NK-92 treated with Interleukin-12 subunit alpha and Interleukin-12 subunit beta, amount 100 ng/mL, for 24 hours (cell line): ENCODE results near the gene INO80B.
"Not testable (repeated sequence)": the region's sequence is repeated elsewhere in the genome, so short reads cannot be mapped to it uniquely, and the experiment has no call there.

Experiments
- DNase-seq: peaks from one replicate; lab custom pipeline; 2025; lab: John Stamatoyannopoulos, UW

The INO80B gene

DNA sequence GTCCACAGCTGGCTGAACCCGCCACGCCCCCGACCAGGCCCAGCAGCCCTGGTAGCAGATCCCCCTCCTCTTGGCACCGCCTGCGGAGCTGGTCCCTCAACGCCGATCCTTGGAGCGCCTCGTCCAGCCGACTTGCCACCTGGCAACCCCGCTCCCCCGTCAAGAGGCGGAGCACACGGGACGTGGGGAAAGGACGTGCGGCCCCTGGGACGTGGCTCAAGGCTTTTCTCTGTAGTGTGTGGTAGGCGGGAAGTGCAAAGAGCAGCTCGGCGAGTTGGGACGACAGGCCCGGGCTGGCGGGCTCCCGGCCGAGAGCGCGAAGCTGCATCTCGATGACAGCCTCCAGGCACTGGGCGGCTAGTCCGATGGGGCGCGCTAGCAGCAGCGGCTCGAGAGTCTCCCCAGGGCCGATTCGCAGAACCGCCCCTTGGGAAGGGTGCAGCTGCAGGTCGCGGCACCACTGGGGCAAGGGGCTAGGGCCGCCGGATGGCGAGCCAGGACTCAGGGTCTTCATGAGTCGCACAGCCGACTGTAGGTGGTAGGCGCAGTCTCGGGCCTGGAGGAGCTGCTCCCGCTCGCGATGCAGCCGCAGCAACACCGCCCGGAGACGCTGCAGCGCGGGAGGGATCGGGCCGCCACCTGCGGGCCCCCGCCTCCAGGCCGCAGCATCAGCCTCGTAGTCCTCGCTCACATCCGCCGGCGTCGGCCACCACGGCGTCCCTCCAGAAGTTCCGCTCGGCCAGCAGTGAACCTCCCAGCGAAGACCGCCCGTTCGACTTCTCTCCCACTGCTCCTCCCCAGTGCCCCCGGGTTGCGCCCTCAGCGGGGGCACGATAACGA is 27.3 kb downstream of the INO80B start:
- peak; percentile 74 for DNase-seq

DNA sequence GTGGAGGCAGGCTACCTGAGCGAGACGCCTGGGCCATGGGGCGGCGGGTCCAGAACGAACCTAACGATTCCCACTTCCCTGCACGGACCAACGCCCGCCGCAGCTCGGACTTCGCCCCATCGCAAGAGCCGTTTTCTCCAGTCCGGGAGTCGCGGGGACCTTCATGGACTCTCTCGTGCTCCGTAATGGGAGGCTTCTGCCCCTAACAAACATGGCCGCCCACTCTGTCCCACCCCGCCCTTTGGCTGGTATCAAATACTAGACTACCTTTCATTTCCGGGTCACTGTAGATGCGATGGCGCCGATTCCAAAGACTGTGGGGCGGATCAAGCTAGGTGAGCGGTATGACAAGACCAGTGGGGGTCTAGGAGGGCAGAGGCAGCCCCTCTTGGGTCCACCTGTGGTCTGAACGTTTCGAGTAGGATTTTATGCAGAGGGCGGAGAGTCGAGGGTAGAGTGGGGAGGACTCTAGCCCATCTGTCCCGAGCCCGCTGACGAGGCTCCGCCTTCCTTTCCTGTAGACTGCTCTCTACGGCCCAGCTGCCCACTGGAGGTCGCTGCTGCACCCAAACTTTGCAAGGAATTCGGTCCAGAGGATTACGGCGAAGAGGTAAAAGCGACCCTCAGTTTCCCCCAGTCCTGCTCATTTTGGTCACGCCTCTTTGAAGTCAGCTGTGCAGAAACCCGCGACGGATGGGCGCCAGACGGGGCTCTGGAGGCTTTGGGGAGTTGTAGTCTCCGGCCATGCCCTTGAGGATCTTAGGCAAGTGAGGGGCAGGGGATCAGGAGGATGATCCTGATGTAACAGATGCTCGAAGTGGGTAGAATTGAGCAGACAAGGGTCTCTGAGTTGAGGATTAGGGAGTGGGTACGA is 28.2 kb downstream of the INO80B start, which contains the start of the genes CCDC142 and TTC31:
Gene CCDC142 (minus strand): TSS at position 198 of the 874 bp plus-strand sequence. CDS start 161 bp downstream, at position 37.
Gene TTC31 (plus strand): TSS at position 281 of the 874 bp plus-strand sequence. CDS start 15 bp downstream, at position 296.
- peak; percentile 91 for DNase-seq

DNA sequence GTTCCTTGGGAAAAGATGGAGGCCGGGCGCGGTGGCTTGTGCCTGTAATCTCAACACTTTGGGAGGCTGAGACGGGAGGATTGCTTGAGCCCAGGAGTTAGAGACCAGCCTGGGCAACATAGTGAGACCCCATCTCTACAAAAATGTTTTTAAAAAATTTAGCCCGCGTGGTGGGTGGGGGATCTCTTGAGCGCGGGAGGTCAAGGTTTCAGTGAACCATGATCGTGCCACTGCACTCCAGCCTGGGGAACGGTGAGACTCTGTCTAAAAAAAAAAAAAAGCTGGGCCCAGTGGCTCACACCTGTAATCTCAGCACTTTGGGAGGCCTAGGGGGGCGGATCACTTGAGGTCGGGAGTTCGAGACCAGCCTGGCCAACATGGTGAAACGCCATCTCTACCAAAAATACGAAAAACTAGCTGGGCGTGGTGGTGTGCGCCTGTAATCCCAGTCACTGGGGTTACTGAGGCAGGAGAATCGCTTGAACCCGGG is 28.8 kb downstream of the INO80B start:
- DNase-seq: not testable (repeated sequence)

DNA sequence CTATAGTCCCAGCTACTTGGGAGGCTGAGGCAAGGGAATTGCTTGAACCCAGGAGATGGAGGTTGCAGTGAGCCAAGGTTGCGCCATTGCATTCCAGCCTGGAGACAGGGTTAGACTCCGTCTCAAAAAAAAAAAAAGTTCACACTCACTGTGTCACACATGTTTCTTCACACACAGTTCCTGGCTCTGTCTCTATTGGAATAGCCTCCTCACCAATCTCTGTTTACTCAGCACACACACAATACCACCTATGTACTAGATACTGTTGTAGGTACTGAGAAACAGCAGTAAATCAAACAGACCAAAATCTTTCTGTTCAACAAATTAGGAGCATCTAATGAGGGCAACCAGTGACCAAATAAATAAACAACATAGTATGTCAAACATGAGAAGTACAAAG is 31.3 kb downstream of the INO80B start:
- DNase-seq: no peak

DNA sequence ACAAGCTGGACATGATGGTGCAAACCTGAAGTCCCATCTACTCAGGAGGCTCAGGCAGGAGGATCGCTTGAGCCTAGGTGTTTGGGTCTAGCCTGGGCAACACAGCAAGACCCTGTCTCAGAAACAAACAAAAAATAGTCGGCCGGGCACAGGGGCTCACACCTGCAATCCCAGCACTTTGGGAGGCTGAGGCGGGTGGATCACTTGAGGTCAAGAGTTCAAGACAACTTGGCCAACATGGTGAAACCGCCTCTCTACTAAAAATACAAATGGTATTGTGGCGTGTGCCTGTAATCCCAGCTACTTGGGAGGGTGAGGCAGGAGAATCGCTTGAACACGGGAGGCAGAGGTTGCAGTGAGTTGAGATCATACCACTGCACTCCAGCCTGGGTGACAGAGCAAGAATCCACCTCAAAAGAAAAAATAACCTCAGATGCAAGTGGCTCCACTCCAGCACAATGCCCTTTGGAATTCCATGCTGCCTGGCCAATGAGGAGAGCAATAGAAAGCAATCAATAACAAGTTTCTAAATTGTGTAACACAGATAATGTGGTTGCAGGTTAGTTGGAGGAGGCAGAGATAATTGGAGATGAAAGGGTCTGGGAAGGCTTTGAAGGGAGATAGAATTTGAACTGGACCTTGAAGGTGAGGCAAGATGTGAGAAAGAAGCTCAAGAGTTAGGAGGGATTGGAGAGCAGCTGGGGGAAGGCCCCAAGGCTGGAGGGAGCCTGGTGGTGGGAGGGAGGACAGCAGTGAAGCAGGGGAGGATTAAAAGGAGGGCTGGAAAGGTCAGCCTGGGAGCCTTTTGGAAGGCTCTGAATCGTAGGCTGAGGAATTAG is 34.0 kb downstream of the INO80B start:
- DNase-seq: no peak

DNA sequence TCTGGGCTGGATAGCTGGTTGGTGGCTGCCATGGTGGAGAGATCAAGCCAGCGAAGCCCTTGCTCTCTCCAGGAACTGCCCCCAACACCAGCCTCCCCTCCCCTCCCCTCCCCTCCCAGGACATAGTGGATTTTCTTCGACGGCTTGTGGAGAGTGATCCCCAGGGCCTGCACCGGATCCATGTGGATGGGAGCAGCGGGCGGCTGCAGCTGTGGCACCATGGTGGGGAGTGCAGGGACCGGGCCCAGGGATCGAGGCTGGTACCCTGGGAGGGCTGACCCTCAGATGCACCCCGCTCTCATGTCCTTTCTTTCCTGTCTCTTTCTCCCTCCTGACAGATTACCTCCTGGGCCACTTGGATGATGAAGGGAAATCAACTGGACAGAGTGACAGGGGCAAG is 35.0 kb downstream of the INO80B start:
- DNase-seq: no peak

DNA sequence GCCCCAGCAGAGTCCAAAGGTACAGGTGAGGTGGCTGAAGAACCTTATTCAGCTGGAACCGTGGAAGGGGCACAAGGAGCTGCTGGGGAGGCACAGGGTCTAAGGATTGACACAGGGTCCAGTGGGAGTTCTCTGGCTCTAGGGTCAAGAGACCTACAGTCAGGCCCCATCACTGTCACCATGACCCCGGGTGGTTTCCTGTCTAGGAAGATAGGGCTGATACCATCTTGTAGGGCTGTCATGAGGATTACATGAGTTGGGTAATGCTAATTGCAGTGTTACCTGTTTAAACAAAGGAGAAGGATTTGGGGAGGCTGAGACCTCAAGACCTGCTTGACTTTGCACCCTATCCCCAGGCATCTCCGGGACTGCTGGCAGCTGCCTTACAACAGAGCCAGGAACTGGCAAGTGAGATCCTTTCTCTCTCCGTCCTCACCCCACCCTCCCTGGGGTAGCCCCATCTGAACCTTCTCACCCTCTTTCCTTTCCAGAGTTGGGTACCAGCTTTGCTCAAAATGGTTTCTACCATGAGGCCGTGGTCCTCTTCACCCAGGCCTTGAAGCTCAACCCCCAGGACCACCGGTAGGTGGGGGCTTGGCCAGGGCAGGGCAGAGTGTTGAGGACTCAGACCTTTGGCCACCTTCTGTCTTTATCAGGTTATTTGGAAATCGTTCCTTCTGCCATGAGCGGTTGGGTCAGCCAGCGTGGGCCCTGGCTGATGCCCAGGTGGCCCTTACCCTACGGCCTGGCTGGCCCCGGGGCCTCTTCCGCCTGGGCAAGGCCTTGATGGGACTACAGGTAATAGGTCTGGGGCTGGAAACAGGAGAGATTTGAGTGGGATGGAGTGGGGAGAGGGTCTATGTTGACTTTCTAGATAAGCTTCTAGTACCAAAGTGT is 37.0 kb downstream of the INO80B start:
- DNase-seq: no peak

DNA sequence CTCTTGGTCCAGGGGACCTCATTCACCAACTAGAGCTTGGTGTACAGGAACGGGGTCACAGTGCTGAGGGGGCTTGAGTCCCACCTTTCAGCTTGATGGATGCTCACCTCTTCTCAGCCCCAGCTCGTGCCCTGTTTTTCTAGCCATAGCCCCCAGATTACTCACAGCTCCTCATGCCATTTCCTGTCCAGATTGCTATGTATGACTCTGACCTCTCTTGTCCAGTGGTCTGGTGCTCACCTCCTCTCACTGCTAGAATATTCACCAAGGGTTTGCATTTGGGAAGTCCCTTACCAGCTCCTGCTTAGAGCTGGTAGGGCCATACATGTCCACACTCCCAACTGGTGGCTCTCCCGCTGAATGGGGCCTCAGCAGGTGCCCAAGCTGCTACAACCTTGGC is 38.7 kb downstream of the INO80B start:
- DNase-seq: no peak

DNA sequence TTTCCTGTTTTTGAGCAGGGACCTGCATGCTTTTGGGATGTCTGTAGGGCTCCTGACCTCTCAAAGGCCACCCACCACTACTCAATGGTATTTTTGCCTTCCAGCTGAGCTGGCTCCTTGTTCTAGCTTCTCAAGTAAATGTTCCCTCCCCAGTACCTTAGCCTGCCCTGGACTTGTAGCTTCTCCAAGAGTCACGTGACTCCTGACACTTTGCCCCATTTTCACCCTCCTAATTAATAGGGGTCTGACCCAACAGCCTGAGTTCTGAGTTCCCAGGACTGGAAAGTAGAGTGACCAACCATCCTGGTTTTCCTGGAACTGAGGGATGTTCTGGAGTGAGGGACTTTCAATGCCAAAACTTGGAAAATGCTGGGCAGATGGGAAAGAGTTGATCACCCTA is 40.6 kb downstream of the INO80B start:
- DNase-seq: no peak

DNA sequence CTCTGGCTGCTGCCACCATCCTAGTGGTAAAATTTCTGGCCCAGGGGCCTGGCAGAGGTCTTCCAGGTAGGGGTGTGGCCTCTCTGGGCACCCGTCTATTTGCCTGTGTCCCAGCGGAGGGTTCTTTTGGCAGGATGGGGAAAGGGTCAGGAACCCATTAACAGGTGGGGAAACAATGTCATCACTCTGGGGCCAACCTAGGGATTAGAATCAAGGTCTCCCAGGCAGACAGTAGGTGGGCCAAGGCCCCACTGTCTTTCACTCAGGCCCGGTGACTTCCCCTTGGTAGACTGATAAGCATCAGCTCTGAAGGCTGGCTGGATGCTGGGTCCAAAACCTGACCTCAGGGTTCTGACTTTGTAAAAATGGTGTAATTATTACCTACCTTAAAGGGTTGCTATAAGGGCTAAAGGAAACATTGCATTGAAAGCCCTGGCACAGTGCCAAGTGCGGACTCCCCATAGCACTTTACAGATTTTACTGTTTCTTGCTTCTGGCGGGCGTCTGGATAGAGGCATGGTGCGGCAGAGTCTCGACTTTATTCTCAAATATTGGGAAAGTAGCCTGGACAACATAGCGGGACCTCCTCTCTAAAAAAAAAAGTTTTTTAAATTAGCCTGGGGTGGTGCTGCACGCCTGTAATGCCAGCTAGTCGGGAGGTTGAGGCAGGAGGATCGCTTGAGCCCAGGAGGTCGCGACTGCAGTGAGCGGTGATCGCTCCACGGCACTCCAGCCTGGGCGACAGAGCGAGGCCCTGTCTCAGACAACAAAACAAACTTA is 42.3 kb downstream of the INO80B start:
- DNase-seq: no peak

DNA sequence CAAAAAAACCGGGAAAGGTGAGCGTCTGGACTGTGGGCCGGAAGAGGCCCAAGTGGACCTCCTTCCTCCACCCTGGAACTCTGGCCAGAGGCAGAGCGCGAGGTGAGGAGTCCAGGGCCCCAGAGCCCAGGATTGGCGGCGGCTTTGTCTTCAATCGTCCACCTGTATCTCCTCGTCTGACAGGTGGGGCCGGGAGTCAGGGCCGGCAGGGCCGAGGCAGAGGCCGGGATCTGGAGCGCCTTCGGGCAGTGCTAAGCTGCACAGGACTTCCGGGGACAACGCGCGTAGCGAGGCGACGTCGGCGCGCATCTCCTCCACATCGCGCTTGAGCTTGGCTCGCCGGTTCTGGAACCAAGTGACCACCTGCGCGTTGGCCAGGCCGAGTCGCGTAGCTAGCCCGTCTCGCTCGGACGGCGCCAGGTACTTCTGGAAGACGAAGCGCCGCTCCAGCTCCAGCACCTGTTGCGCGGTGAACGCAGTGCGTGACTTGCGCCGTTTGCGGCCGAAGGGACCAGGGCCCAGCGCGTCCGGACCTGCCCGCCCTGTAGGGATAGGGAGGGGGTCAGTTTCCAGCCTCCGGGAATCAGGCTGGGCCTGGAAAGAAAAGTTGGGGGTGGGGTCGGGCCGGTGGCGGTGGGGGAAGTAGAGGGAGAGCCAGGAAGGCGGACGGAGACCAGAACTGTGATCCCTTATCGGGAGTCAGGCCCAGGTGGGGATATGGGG is 43.1 kb downstream of the INO80B start:
- DNase-seq: no peak

DNA sequence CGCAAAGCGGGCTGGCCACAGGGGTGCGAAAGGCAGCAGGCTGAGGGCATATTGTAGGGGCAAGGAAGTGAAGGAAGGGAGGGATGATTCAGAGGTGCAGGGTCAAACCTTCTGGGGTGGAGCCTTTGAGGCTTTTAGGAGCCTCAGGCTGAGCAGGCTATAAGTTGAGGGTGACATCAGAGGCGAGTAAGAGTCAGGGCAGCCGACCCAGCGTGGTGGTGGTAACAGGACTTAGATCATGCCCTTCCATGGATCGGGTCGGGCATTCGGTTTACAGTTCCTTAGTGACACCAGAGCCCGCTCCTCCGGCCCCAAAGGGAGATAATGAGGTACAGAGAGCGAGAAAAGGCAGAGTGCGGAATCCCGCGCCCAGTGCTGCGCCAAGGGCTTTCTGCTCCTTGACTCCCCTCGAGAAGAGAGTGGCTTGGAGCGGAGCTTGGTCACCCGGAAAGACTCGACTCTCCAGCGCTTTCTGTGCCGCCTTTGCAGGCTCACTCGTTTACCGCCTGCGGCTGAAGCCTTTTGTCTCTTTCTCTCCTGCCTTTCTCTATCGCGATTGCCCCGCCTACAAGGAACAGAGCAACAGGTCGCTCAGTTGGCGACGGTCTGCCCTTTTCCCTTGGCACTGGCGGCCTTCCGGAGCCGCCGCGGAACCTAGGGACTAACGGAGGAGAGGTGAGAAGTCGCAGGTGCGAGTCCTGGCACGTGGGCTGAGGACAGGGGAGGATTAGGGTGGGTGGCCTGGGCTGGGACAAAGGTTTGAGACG is 43.8 kb downstream of the INO80B start:
- DNase-seq: no peak

DNA sequence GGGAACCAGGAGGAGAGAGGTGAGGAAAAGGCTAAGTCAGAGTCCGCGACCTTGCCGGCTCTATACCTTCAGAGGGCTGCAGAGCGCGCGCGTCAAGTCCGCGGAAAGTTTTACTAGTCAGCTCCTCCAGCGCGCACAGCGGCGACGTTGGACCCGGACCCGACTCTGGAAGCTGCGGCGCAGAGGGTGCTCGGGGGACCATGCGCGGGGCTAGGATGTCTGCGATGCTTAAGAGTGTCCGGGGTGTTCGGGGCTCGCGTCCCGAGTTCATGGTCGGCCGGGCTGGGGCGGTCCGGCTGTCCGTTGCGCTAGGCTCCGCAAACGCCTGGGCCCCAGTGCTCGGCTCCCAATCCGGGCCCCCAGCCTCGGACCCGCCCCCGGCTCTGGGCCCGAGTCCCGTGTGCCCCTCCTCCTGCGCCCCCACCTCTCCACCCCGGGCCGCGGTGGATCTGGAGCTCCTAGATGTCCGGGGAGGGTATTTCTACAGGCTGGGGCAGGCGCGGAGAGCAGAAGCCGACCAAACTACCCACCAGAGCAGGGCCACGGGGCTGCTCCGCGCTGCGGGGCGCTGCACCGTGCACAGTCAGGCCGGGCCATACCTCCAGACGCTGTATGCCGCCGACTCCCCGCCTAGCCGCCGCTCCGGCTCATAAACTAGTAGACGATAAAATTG is 44.5 kb downstream of the INO80B start, which contains the start of gene LBX2:
Gene LBX2 (minus strand): TSS at position 337 of the 673 bp plus-strand sequence. CDS start 66 bp downstream, at position 271.
- no peak for DNase-seq

DNA sequence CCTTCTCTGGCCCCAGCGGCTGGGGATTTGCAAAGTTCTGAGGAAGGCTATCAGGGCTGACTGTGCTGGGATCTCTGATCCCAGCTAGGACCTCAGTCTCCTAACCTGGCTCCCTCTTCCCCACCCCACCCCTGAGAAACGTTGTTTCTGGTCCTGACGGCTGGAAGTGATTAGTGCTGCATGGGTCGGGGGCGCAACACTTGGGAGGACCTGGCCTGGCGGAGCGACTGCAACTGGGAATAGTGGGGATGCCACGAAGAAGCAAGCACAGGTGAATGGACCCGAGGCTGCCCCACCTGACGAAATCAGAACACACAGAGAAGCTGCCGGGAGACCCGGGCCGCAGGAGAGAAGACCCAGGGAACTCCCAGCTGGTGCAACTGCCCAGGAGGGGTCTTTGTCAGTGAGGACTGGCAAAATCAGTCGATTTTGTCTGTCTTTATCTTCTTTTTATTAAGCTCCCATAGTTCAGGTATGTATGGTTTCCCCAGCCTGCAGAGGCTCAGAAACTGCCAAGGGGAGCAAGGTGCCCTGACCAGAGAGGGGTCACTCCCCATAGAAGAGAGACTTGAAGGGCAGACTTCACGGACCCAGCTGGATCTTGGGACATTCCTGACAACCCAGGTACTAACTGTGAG is 45.2 kb downstream of the INO80B start:
- DNase-seq: no peak

DNA sequence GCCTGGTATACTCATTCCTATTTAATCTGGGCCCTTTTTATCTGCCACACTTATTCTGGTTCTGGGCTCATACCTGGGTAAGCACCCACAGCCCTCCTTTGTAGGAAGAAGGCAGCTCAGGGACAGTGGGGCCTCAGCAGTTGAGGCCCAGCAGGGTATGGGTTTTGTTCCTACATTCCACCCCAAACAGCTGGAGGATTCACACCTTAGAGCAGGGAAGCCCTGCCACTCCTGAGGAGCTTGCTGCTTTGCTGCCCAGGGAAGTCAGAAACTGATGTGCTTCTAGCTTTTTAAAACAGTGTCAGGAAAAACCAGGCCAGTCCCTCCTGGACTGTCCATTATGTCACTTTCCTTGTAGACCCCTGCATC is 45.7 kb downstream of the INO80B start:
- DNase-seq: no peak

DNA sequence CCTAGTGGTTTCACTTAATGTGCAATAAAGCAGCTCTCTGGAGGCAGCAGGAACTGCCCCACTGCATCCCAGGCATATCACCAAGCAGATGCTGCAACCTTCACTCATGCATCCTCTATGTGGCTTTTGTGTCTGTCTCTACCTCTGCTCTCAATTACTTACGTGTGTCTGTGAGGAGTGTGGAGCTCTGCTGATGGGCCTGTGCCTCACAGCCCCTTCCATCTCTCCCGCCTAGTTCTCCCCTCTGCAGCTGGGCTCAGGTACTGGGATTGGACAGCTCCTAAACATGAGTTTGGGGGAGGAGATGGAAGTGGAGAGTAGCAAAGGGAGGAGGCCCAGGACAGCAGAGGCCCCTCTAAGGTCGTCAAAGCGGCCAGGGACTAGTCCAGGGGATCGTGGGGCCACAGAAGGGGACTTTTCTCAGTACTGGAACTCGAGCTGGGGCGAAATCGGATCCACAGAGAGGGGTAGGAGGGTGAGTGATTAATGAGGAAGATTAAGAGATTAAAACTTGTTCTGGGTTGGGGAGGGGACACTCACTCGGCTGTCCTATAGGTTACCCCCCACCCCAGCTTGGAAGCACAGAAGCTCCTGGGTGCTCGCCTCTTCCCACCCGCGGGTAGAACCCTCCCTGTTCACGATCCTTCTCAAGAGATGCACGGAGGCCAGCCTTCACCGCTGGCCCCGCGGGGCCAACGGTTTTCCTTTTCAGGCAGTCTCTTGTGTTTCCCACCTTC is 46.6 kb downstream of the INO80B start:
- no peak for DNase-seq
